ENCODE data around the gene TREM1.

GRCh38 chr6:41255638-41256246 lies 30.7 kb downstream of the TREM1 start:
- TF ChIP-seq CTCF (IDR thresholded peaks at IDR 0.05; ENCODE audit: low read length) (no peak), EZH2 (IDR thresholded peaks at IDR 0.05; ENCODE audit: borderline replicate concordance, low read length) (no peak)

All from OCI-LY1 (cell line).